Measurements from ENCODE around the gene HPCA.
"Not testable (repeated sequence)": the region's sequence is repeated elsewhere in the genome, so short reads cannot be mapped to it uniquely, and the experiment has no call there.

Gene HPCA

GRCh38 chr1:32903991-32904785 is 17.9 kb downstream of the HPCA start:
- DNase-seq: no peak

- DNase-seq: no peak
These were observed 18.5 kb downstream of the HPCA start for GRCh38 chr1:32904797-32905196.

DNA sequence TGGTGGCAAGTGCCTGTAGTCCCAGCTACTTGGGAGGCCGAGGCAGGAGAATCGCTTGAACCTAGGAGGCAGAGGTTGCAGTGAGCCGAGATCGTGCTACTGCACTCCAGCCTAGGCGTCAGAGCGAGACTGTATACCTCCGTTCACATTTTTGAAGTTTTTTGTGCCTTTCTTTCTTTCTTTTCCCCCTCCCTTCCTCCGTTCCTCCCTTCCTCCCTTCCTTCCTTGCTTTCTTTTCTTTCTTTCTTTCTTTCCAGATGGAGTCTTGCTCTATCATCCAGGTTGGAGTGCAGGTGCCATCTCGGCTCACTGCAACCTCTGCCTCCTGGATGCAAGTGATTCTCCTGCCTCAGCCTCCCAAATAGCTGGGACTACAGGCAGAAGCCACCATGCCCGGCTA is 19.3 kb downstream of the HPCA start:
- not testable (repeated sequence) for DNase-seq

DNA sequence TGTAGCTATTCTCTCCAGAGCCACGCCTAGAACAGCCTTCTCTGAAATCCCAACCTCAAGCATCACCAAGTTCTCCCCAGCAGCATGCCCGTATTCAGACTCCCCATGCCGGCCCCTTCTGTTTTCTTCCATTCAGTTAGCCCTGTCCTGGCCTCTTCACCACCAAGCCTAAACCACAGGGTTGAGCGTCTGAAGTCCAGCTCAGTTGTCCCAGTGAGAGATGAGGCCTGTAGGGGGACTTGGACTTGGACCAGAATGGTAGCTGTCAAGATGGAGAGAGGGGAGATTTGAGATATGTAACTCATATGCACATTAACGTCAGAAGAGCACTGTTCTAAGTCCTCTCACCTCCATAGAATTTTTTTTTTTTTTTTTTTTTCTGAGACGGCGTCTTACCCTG is 20.4 kb downstream of the HPCA start:
- no peak for DNase-seq

- DNase-seq: no peak
These were observed 21.1 kb downstream of the HPCA start for GRCh38 chr1:32907435-32907834.

- no peak for DNase-seq
These were observed 24.0 kb downstream of the HPCA start for GRCh38 chr1:32910319-32910718.

DNA sequence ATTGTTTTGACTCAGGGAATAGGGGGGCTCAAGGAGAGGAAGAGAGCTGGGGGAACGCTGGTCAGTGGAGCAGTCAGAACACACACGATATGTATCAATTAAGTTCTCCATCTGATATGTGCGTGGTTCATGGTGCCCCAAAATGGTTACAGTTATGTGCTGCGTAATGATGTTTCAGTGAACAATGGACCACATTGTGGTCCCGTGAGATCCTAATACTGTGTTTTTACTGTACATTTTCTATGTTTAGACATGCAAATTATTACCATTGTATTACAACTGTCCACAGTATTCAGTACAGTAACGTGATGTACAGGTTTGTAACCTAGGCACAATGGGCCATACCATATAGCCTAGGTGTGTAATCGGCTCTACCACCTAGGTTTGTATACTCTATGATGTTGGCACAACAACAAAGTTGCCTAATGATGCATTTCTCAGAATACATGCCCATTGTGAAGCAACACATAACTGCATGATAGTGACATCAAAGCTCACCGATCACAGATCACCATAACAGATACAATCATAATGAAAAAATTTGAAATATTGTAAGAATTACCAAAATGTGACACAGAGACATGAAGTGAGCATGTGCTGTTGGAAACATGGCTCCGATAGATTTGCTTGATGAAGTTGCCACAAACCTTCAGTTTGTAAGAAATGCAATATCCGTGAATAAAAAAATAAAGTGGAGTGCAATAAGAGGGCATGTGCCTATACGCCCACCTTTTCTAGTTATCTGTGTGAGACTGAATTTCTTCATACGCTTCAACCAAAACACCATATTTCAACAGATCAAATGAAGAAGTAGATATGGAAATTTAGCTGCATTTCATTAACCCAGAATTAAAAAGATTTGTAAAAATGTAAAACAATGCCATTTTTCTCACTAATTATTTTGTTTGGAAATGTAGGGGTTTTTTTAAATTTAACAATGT is 29.7 kb downstream of the HPCA start:
- no peak for DNase-seq

GRCh38 chr1:32917521-32917920 is 31.2 kb downstream of the HPCA start:
- DNase-seq: no peak

GRCh38 chr1:32918179-32918578 is 31.9 kb downstream of the HPCA start:
- DNase-seq: no peak

DNA sequence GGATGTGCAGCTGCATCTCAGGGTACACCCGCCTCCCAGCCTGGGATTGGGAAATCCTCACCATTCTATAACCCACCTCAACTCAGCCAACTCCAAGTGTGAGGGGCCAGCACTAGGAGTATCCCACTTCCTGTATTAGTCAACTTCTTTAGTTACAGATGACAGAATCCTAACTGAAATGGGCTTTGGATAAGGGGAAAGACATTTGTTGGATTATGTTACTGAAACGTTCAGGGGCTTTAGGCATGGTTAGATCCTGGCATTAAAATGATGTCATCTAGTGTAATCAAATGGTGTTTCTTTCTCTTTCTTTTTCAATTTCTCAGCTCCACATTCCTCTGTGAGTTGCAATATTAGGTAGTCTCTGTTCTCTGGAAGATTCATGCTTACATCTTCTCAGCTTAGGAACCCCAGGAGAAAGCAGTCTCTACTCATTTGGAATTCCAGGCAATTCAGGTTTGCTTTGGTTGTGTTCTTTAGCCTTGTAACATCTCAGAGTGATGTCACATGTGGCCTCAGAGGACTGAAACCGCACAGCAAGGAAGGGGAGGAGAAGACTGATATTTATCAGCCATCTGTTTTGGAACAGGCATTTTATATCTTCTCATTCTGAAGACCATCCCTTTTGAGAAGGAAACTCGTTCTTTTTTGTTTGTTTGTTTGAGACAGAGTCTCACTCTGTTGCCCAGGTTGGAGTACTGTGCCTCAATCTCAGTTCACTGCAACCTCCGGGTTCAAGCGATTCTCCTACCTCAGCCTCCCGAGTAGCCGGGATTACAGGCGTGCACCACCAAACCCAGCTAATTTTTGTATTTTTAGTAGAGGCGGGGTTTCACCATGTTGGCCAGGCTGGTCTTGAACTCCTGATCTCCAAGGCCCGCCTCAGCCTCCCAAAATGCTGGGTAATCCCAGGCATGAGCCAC is 33.8 kb downstream of the HPCA start:
- no peak for DNase-seq

DNA sequence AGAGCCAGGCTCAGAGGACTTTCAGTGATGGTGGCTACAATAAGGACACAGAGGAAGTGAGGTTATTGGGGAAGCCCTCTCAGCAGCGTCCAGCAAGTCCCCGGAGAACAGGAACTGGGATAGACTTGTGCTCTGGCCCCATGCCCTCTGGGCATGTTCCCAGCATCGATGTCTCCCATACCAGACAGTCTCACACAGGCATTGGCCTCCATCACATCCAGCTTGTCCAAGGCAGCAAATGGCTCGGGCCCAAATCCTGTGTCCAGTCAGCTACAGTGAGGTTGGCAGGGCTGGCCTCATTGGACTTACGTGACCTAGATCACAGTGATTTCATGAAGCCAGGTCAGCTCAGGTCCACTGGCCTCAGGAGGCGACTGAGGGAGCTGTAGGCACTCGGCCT is 34.5 kb downstream of the HPCA start:
- no peak for DNase-seq

GRCh38 chr1:32924881-32925344 is 38.6 kb downstream of the HPCA start:
- peak in 1 of 6 experiments; percentile 0 for DNase-seq

GRCh38 chr1:32925403-32926162 is 39.3 kb downstream of the HPCA start:
- peak in 3 of 6 experiments; percentile 4 to 32 (median 24) for DNase-seq

GRCh38 chr1:32926562-32926961 is 40.3 kb downstream of the HPCA start:
- no peak for DNase-seq

- no peak for DNase-seq
These were observed 41.1 kb downstream of the HPCA start for GRCh38 chr1:32927441-32927840.

GRCh38 chr1:32928285-32928684 is 42.0 kb downstream of the HPCA start:
- no peak for DNase-seq

DNA sequence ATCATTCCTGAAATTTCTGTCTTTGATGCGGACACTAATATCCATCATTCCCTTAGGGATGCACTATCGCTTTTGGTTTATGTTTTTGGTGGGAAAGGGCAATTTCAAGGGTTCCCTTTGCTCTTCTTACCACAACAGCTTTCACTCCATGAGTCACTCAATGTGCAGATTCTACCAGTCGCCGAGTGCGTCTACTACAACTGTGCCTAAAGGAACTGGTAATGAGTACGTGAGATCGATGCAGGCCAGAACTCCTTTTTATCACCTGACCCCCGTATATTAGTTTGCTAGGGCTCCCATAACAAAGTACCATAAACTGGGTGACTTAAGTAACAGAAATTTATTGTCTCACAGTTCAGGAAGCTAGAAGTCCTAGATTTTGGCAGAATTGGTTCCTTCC is 42.4 kb downstream of the HPCA start:
- no peak for DNase-seq

DNA sequence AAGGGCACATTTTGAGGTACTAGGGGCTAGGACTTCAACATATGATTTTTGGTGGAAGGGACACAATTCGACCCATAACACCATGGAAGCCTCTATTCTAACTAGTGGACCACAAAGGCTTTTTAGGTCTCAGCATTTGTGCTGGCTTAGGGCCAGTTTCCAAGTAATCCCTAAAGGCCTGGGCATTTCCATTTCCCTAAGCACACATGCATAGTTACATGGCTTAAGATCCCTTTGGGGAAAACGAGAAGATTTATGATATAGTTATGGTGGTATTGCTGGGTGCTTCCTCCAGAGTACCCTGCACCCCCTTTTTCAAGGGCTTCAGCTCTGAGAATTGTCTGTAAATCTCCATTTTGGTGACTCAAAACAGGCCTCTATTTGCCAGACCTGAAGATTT is 43.1 kb downstream of the HPCA start:
- DNase-seq: no peak

GRCh38 chr1:32931760-32932159 is 45.5 kb downstream of the HPCA start:
- DNase-seq: no peak

GRCh38 chr1:32933742-32934322 is 47.5 kb downstream of the HPCA start:
- DNase-seq: no peak

GRCh38 chr1:32934535-32934934 is 48.2 kb downstream of the HPCA start:
- no peak for DNase-seq

DNA sequence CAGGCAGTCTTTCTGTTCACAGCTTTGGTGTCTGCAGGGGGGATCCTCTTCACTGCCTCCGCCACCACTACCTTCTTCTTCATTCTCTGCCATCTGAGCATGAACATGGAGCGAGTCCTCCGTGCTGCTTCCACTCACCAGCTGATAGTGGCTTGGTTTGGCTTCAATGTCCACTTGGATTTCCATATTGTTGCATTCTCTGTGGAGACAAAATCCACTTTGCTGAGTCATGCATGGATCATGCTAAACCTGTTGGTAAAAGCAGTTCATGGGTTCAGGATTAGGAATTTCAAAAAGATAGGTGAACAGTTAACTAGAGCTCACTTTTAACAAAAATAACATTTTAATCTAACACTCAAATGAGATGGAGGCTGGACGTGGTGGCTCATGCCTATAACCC is 50.8 kb downstream of the HPCA start:
- DNase-seq: no peak
